ENCODE data around the gene SLC2A8. TPM values are rescaled to one million over a fixed set of nuclear protein-coding genes. Genes with fewer than 3 reads are reported as not detected.

The SLC2A8 gene
- total and polyA plus RNA-seq, 2 donors (not counting 1 experiment from before 2014, with no cell fraction given) = 8.3 to 14.2 TPM

GRCh38 chr9:127384901-127385300 is 12.1 kb upstream of the SLC2A8 start:
- TF ChIP-seq EZH2 (IDR thresholded peaks at IDR 0.05; ENCODE audit: borderline replicate concordance, insufficient read depth, low read depth, low read length, poor library complexity, severe bottlenecking) (no peak), CTCF (IDR thresholded peaks at IDR 0.05) (no peak)
- Histone ChIP-seq H3K4me1 (ENCODE audit: control insufficient read depth in 2 of 2, insufficient read depth in 2 of 2, low read length in 2 of 2) (peaks cover 0 to 2% of the 10 kb centered on the region in 2 donors), H4K20me1 (ENCODE audit: control insufficient read depth, insufficient read depth, low read length, poor library complexity, severe bottlenecking) (no peaks in the 10 kb centered on the region), H3K4me2 (replicated peaks; ENCODE audit: low read depth, low read length, poor library complexity, severe bottlenecking) (no peak overlapping the region), H3K79me2 (ENCODE audit: control insufficient read depth, insufficient read depth, low read length) (no peaks in the 10 kb centered on the region), H3K27me3 (replicated peaks in 1 of 4; ENCODE audit: control extremely low read depth in 1 of 4, control insufficient read depth in 3 of 4, insufficient read depth in 4 of 4, low read length in 3 of 4) (peaks cover 0 to 27% (median 4%) of the 10 kb centered on the region in 4 experiments), H3K4me3 (ENCODE audit: control extremely low read depth in 1 of 5, extremely low read depth in 1 of 5, insufficient read depth in 1 of 5, low read depth in 2 of 5, low read length in 4 of 5) (no peak overlapping the region), H3K9me3 (ENCODE audit: control extremely low read depth in 1 of 3, control insufficient read depth in 2 of 3, insufficient read depth in 1 of 3, low read length in 2 of 3) (no peaks in the 10 kb centered on the region), H3K27ac (ENCODE audit: low read length in 2 of 2) (no peak overlapping the region), H2AFZ (ENCODE audit: insufficient read depth, low read depth, low read length, poor library complexity, severe bottlenecking) (no peak overlapping the region), H3K36me3 (replicated peaks in 1 of 2; ENCODE audit: control extremely low read depth in 1 of 2, control insufficient read depth in 1 of 2, extremely low read depth in 1 of 2, insufficient read depth in 2 of 2, low read length in 1 of 2) (no peaks in the 10 kb centered on the region), H3K9ac (ENCODE audit: low read length) (no peak overlapping the region)
- Mint-ChIP-seq H3K9me3 (ENCODE audit: insufficient read depth) (no peaks in the 10 kb centered on the region), H3K4me1 (peaks cover 4% of the 10 kb centered on the region), H3K27ac (no peak overlapping the region), H3K4me3 (no peak overlapping the region), H3K27me3 (peaks cover 30% of the 10 kb centered on the region)
- intact Hi-C loops (cut with micrococcal nuclease) = no loop called here
- WGBS (ENCODE audit: insufficient coverage) = 99% methylated on average over 13 of the region's 13 CpGs
- ChIA-PET POLR2A (no interaction called here), CTCF (no interaction called here)
- ATAC-seq (ENCODE audit: low read depth) (no peak), DNase-seq (no peak)

GRCh38 chr9:127386249-127386648 is 10.7 kb upstream of the SLC2A8 start:
- Mint-ChIP-seq H3K4me1 (peaks cover 4% of the 10 kb centered on the region), H3K9me3 (ENCODE audit: insufficient read depth) (no peaks in the 10 kb centered on the region), H3K27ac (no peak overlapping the region), H3K4me3 (no peak overlapping the region), H3K27me3 (peaks cover 27% of the 10 kb centered on the region)
- H2AFZ ChIP-seq (ENCODE audit: insufficient read depth, low read depth, low read length, poor library complexity, severe bottlenecking) = no peak overlapping the region
- 100% methylated on average over 3 of the region's 4 CpGs for WGBS (ENCODE audit: insufficient coverage)
- no peaks in the 10 kb centered on the region for H3K36me3 ChIP-seq (replicated peaks in 1 of 2; ENCODE audit: control extremely low read depth in 1 of 2, control insufficient read depth in 1 of 2, extremely low read depth in 1 of 2, insufficient read depth in 2 of 2, low read length in 1 of 2)
- H4K20me1 ChIP-seq (ENCODE audit: control insufficient read depth, insufficient read depth, low read length, poor library complexity, severe bottlenecking) = no peaks in the 10 kb centered on the region
- H3K4me2 ChIP-seq (replicated peaks; ENCODE audit: low read depth, low read length, poor library complexity, severe bottlenecking) = no peak overlapping the region
- H3K27me3 ChIP-seq (replicated peaks in 1 of 4; ENCODE audit: control extremely low read depth in 1 of 4, control insufficient read depth in 3 of 4, insufficient read depth in 4 of 4, low read length in 3 of 4) = peaks cover 0 to 31% (median 5%) of the 10 kb centered on the region in 4 experiments
- H3K4me1 ChIP-seq (ENCODE audit: control insufficient read depth in 2 of 2, insufficient read depth in 2 of 2, low read length in 2 of 2) = peaks cover 0 to 2% of the 10 kb centered on the region in 2 donors
- H3K79me2 ChIP-seq (ENCODE audit: control insufficient read depth, insufficient read depth, low read length) = no peaks in the 10 kb centered on the region
- CTCF ChIA-PET = no interaction called here
- no peak overlapping the region for H3K4me3 ChIP-seq (ENCODE audit: control extremely low read depth in 1 of 5, extremely low read depth in 1 of 5, insufficient read depth in 1 of 5, low read depth in 2 of 5, low read length in 4 of 5)
- POLR2A ChIA-PET = interaction anchor here (0.6 kb wide), 1 partner anchor 190 kb away, joined by 13 read pairs; no protein-coding TSS in a partner anchor
- no peaks in the 10 kb centered on the region for H3K9me3 ChIP-seq (ENCODE audit: control extremely low read depth in 1 of 3, control insufficient read depth in 2 of 3, insufficient read depth in 1 of 3, low read length in 2 of 3)
- no peak for DNase-seq
- no peak for ATAC-seq (ENCODE audit: low read depth)
- intact Hi-C loops (cut with micrococcal nuclease) = no loop called here
- no peak overlapping the region for H3K9ac ChIP-seq (ENCODE audit: low read length)
- no peak for TF ChIP-seq CTCF (IDR thresholded peaks at IDR 0.05)
- no peak for TF ChIP-seq EZH2 (IDR thresholded peaks at IDR 0.05; ENCODE audit: borderline replicate concordance, insufficient read depth, low read depth, low read length, poor library complexity, severe bottlenecking)
- H3K27ac ChIP-seq (ENCODE audit: low read length in 2 of 2) = no peak overlapping the region
